Glutamatergic neuron (in vitro differentiated cells): ENCODE measurements around the gene SFMBT2. TPM values are rescaled to one million over a fixed set of nuclear protein-coding genes. Genes with fewer than 3 reads are reported as not detected.

Experiments used
- DNase-seq: peaks from one replicate; pipeline ENCODE4 v3.0.0; 2022
- H3K27ac Mint-ChIP-seq: one replicate; pipeline ENCODE4 v1.8.0; 2020; ENCODE audit warnings: mild to moderate bottlenecking, mixed read lengths, inconsistent platforms; ENCODE audit not compliant: unreplicated experiment
- H3K27me3 Mint-ChIP-seq: one replicate; pipeline ENCODE4 v1.8.0; 2020; ENCODE audit warnings: mild to moderate bottlenecking, moderate library complexity, mixed read lengths, inconsistent platforms; ENCODE audit not compliant: unreplicated experiment
- H3K36me3 Mint-ChIP-seq: one replicate; pipeline ENCODE4 v1.8.0; 2020; ENCODE audit warnings: mild to moderate bottlenecking, mixed read lengths, inconsistent platforms; ENCODE audit not compliant: unreplicated experiment
- H3K4me1 Mint-ChIP-seq: one replicate; pipeline ENCODE4 v1.8.0; 2020; ENCODE audit warnings: mild to moderate bottlenecking, low read depth, mixed read lengths, inconsistent platforms; ENCODE audit not compliant: unreplicated experiment
- H3K4me3 Mint-ChIP-seq: one replicate; pipeline ENCODE4 v1.8.0; 2020; ENCODE audit warnings: mild to moderate bottlenecking, mixed read lengths, inconsistent platforms; ENCODE audit not compliant: unreplicated experiment
- H3K9me3 Mint-ChIP-seq: one replicate; pipeline ENCODE4 v1.8.0; 2020; ENCODE audit warnings: mild to moderate bottlenecking, moderate library complexity, mixed read lengths, inconsistent platforms; ENCODE audit not compliant: unreplicated experiment
- CTCF ChIP-seq: fragments of 200-600 bp; sonication (generic); IDR thresholded peaks from one replicate; pipeline ENCODE4 v1.5.0; 2021; ENCODE audit not compliant: partially characterized antibody, unreplicated experiment
- total RNA-seq: library from RNA; stranded (reverse); fragmentation: NEBNext Ultra II Directional; extraction: Animal tissue kit (Norgen Biotek cat#: 25700); gene quantifications from one replicate; pipeline ENCODE4 v1.2.1, GENCODE V29; 2021; ENCODE audit not compliant: unreplicated experiment

Gene SFMBT2
- total RNA-seq, 1 donor from 2014 or later: 9.1 TPM

DNA sequence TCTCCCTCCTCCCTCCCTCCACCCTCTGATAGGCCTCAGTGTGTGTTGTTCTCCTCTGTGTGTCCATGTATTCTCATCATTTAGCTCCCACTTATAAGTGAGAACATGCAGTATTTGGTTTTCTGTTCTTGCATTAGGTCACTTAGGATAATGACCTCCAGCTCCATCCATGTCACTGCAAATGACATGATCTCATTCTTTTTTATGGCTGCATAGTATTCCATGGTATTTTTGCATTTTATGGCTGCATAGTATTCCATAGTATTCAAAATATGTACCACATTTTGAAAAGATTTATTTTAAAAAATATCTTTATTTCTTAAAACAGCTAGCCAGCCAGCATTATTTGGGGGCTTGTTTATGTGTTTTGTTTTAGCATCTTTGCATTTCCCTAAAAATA, 275.6 kb downstream of the SFMBT2 start:
- Mint-ChIP-seq H3K9me3 (peaks cover 2% of the 10 kb centered on the region), H3K4me3 (no peak overlapping the region), H3K27me3 (no peaks in the 10 kb centered on the region), H3K27ac (no peak overlapping the region), H3K4me1 (no peaks in the 10 kb centered on the region), H3K36me3 (peaks cover 5% of the 10 kb centered on the region)
- no peak for DNase-seq
- no peak for TF ChIP-seq CTCF

GRCh38 chr10:7134448-7134847, 276.4 kb downstream of the SFMBT2 start:
- Mint-ChIP-seq H3K27ac (no peak overlapping the region), H3K4me1 (no peaks in the 10 kb centered on the region), H3K4me3 (no peak overlapping the region), H3K9me3 (peaks cover 2% of the 10 kb centered on the region), H3K27me3 (no peaks in the 10 kb centered on the region), H3K36me3 (peaks cover 5% of the 10 kb centered on the region)
- no peak for DNase-seq
- TF ChIP-seq CTCF: no peak

DNA sequence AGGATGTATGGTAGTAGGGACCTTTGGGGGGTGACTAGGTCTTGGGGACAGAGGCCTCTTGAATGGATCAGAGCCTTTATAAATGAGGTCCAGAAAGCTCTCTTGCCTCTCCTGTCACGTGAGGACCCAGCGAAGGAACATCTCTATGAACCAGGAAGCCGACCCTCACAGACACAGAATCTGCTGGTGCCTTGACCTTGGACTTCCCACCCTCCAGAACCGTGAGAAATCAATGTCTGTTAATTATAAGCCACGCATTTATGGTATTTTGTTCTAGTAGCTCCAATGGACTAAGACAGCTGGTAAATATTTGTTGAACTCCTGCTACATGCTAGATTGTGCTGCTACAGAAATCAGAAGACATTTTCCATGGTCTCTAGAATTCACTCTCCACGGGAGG, 276.9 kb downstream of the SFMBT2 start:
- no peaks in the 10 kb centered on the region for H3K27me3 Mint-ChIP-seq
- H3K9me3 Mint-ChIP-seq: peaks cover 2% of the 10 kb centered on the region
- peaks cover 5% of the 10 kb centered on the region for H3K36me3 Mint-ChIP-seq
- H3K4me3 Mint-ChIP-seq: no peak overlapping the region
- TF ChIP-seq CTCF: no peak
- H3K27ac Mint-ChIP-seq: no peak overlapping the region
- DNase-seq: no peak
- H3K4me1 Mint-ChIP-seq: no peaks in the 10 kb centered on the region

GRCh38 chr10:7133278-7133677, 277.6 kb downstream of the SFMBT2 start:
- peaks cover 5% of the 10 kb centered on the region for H3K36me3 Mint-ChIP-seq
- H3K4me1 Mint-ChIP-seq: no peaks in the 10 kb centered on the region
- DNase-seq: no peak
- H3K4me3 Mint-ChIP-seq: no peak overlapping the region
- peaks cover 2% of the 10 kb centered on the region for H3K9me3 Mint-ChIP-seq
- no peak overlapping the region for H3K27ac Mint-ChIP-seq
- no peak for TF ChIP-seq CTCF
- no peaks in the 10 kb centered on the region for H3K27me3 Mint-ChIP-seq

DNA sequence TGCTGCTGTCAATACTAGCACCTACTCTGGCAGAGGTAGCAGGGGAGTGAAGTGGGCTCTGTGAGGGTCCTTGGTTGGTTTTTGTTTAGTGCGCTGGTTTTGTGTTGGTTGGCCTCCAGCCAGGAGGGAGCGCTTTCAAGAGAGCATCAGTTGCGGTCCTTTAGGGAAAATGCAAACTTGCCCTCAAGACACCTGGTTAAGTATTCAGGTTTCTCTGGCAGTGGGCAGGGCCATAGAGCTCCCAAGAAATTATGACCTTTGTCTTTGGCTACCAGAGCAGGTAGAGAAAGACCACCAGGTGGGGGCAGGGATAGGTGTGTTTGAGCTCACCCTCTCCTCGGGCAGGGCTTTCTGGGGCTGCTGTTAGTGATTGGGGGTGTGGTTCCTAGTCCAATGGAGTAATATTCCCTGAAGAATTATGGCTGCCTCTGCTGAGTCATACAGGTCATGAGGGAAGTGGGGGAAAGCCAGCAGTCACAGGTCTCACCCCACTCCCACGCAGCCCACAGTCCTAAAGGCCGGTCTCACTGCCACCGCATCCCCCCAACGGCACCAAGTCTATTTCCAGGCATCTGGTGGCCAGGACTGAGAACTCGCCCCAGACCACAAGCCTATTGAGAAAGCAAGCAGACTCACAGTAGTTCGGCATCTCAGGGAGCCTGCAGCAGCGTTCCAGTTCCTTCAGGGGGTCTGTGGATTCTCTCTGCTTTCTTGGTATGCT, 280.5 kb downstream of the SFMBT2 start:
- no peaks in the 10 kb centered on the region for H3K27me3 Mint-ChIP-seq

More for the DNA sequence above, 280.5 kb downstream of the SFMBT2 start:
- Mint-ChIP-seq H3K27ac (no peak overlapping the region), H3K4me3 (no peak overlapping the region), H3K36me3 (peaks cover 5% of the 10 kb centered on the region), H3K4me1 (no peaks in the 10 kb centered on the region), H3K9me3 (no peaks in the 10 kb centered on the region)
- no peak for DNase-seq
- TF ChIP-seq CTCF: no peak
